Kidney (tissue), 14 donors: ENCODE measurements around the gene NAXD. TPM values are rescaled to one million over a fixed set of nuclear protein-coding genes. Genes with fewer than 3 reads are reported as not detected.

ENCODE experiments used
- DNase-seq, 5 donors: peaks; one replicate each; pipeline ENCODE4 v3.0.0-alpha.2; 2013 to 2020
- FAIRE-seq: peaks from 2 replicates; lab custom pipeline; 2012; peaks lifted over from hg19 to GRCh38; lab: Jason Lieb, UNC
- H3K27ac ChIP-seq, 2 donors: one replicate each; pipeline ENCODE4 v1.7.0; 2013; ENCODE audit warnings: low read depth in 2 of 2, low read length in 2 of 2, inconsistent platforms in 1 of 2
- H3K27me3 ChIP-seq: one replicate; pipeline ENCODE4 v1.7.1; 2013; ENCODE audit warnings: low read length, inconsistent platforms; ENCODE audit not compliant: control insufficient read depth, insufficient read depth
- H3K36me3 ChIP-seq, 3 donors: one replicate each; pipeline versions ENCODE4 v1.7.0 to v1.7.1; 2013; ENCODE audit warnings: low read length in 3 of 3, control low read depth in 1 of 3, inconsistent platforms in 1 of 3; ENCODE audit not compliant: insufficient read depth in 3 of 3, control insufficient read depth in 2 of 3
- H3K4me1 ChIP-seq, 3 donors: one replicate each; pipeline versions ENCODE4 v1.7.0 to v1.7.1; 2013; ENCODE audit warnings: low read length in 3 of 3, inconsistent platforms in 1 of 3, low read depth in 1 of 3; ENCODE audit not compliant: control insufficient read depth in 2 of 3, insufficient read depth in 2 of 3
- H3K4me3 ChIP-seq, 3 donors: one replicate each; pipeline versions ENCODE4 v1.7.0 to v1.8.1; 2013; ENCODE audit warnings: low read length in 3 of 3, control low read depth in 1 of 3, inconsistent platforms in 1 of 3
- H3K9ac ChIP-seq, 3 donors: one replicate each; pipeline versions ENCODE4 v1.7.0 to v1.7.1; 2013; ENCODE audit warnings: low read length in 3 of 3, control low read depth in 1 of 3, inconsistent platforms in 1 of 3
- H3K9me3 ChIP-seq, 3 donors: one replicate each; pipeline versions ENCODE4 v1.7.0 to v1.7.1; 2013; ENCODE audit warnings: low read length in 3 of 3, control low read depth in 1 of 3, inconsistent platforms in 1 of 3; ENCODE audit not compliant: control insufficient read depth in 2 of 3, insufficient read depth in 1 of 3
- CTCF ChIP-seq: IDR thresholded peaks from 3 replicates; pipeline ENCODE4 v1.5.1; 2012; ENCODE audit warnings: mild to moderate bottlenecking, moderate library complexity, borderline replicate concordance; ENCODE audit not compliant: insufficient read depth; ENCODE audit errors: extremely low read depth
- intact Hi-C: fragments of 100-400 bp; cut with DNase I; formaldehyde crosslinking; loops from one replicate; pipeline ENCODE4 v1.11.1; 2022
- polyA plus RNA-seq: library from polyadenylated mRNA; stranded (reverse); fragments of 350-450 nt; fragmentation: Illumina TruSeq; extraction: RNeasy Lipid Tissue Mini Kit (QIAGEN cat#74804); gene quantifications from one replicate; pipeline ENCODE4 v1.2.3, GENCODE V29; 2014; ENCODE audit warnings: low read depth, low replicate concordance; ENCODE audit not compliant: insufficient read depth
- total RNA-seq: library from RNA; stranded (reverse); fragmentation: NEBNext Ultra II Directional; extraction: Animal tissue kit (Norgen Biotek cat#: 25700); gene quantifications from one replicate; pipeline ENCODE4 v1.2.1, GENCODE V29; 2021
- donor health status: control.
- donor health status: control.
- donor health status: control.
- donor health status: control.
- donor health status: control.
- donor health status: DM: yes; HTN: yes; CAD: no.
- donor health status: Normal renal cell carcinoma (clear cell type).

Gene NAXD
- total and polyA plus RNA-seq, 2 donors from 2014 or later: 37.9 to 52.7 TPM

DNA sequence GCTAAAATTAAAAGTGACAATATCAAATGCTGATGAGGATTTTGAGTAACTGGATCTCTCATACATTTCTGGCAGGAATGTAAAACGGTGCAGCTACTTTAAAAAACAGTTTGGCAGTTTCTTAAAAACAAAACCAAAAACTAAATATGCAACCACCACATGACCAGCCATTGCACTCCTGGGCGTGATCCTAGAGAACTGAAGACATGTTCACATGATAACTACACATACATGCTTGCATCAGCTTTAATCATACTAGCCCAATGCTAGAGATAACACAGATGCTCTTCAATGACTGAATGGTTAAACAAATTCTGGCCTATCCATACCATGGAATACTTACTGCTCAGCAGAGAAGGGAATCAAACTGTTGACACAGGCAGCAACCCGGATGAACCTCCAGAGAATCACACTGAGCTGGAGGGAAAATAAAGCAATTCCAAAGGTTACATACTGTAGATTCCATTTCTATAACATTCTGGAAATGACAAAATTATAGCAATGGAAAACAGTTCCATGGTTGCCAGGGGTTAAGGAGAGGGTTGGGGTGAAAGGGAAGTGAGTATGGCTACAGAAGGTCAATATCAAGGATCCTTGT is 25.5 kb upstream of the NAXD start:
- intact Hi-C loops: loop anchor here (10.0 kb wide), 1 partner anchor 225 kb away; no protein-coding TSS in a partner anchor
- Histone ChIP-seq H3K27ac (no peak overlapping the region), H3K4me1 (peaks cover 0 to 4% (median 0%) of the 10 kb centered on the region in 3 donors)

GRCh38 chr13:110590577-110590976 is 24.8 kb upstream of the NAXD start:
- Histone ChIP-seq H3K27me3 (no peaks in the 10 kb centered on the region), H3K9ac (no peak overlapping the region), H3K9me3 (no peaks in the 10 kb centered on the region), H3K4me3 (no peak overlapping the region), H3K4me1 (peaks cover 0 to 4% (median 0%) of the 10 kb centered on the region in 3 donors), H3K27ac (no peak overlapping the region), H3K36me3 (no peaks in the 10 kb centered on the region)
- FAIRE-seq (no peak), DNase-seq (peak in 3 of 5 donors; percentile 21 to 73 (median 46))
- TF ChIP-seq CTCF: no peak
- intact Hi-C loops: loop anchor here (10.0 kb wide), 1 partner anchor 224 kb away; no protein-coding TSS in a partner anchor

More for the DNA sequence above, 25.5 kb upstream of the NAXD start:
- Histone ChIP-seq H3K9ac (no peak overlapping the region), H3K36me3 (no peaks in the 10 kb centered on the region), H3K9me3 (no peaks in the 10 kb centered on the region), H3K27me3 (no peaks in the 10 kb centered on the region), H3K4me3 (no peak overlapping the region)
- no peak for TF ChIP-seq CTCF
- FAIRE-seq (no peak), DNase-seq (no peak)

DNA sequence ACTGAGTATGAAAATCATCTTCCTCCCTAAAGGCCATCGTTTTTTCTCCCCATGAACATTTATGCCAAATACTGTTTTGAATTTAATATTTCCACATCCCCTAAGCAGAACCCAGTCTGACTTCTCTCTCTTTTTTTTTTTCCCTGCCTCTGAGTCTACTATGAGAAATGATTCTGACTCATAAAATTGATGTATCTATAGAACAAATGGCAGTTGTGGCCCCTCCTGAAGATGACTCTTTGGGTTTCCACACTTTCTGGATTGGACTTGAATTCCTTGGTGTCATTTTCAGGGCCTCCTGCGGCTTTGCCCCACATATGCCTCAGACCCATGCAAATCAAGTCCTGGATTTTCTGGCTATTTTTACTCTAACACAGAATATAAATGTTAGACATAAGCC is 22.7 kb upstream of the NAXD start:
- no peak for TF ChIP-seq CTCF
- intact Hi-C loops: loop anchor here (10.0 kb wide), 1 partner anchor 222 kb away; no protein-coding TSS in a partner anchor
- Histone ChIP-seq H3K36me3 (no peaks in the 10 kb centered on the region), H3K27me3 (no peaks in the 10 kb centered on the region), H3K27ac (no peak overlapping the region), H3K9ac (no peak overlapping the region), H3K4me3 (no peak overlapping the region), H3K9me3 (no peaks in the 10 kb centered on the region), H3K4me1 (peaks cover 0 to 4% (median 0%) of the 10 kb centered on the region in 3 donors)
- DNase-seq: no peak
- FAIRE-seq: no peak
